ENCODE results near the gene H2BK1. TPM values are rescaled to one million over a fixed set of nuclear protein-coding genes. Genes with fewer than 3 reads are reported as not detected.
A peak's percentile ranks its signal among the peaks of the same experiment; 100 is the strongest.

Gene H2BK1
- total RNA-seq, 1 donor from 2014 or later = not detected

GRCh38 chr7:151245360-151246101 lies 35.2 kb upstream of the H2BK1 start:
- DNase-seq (ENCODE audit: low read depth in 2 of 2) = peak; percentile 11 to 40

DNA sequence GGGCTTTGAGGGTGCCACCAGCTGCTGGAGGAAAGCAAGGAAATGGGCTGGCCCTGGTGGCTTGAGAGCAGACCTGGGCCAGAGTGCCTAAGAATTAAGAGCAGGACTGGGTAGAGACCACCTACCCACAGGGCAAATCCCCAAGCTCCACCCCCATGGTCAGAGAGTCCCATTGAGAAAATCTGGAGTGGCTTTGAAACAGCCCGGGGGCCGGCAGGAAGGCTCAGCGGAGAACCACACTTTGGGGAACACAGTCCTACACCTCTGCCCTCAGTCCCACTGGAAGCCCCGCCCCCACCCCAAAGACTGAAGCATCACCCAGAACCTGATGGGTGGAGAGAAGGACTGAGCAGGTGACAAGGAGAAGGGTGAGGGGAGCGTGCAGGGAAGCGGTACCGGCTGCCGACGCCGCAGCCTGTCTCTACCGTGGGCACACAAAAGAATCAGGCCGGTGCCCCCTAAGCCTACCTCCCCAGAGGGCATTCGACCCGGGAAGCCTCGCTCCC lies 34.6 kb upstream of the H2BK1 start:
- no peak for DNase-seq (ENCODE audit: low read depth in 2 of 2)

DNA sequence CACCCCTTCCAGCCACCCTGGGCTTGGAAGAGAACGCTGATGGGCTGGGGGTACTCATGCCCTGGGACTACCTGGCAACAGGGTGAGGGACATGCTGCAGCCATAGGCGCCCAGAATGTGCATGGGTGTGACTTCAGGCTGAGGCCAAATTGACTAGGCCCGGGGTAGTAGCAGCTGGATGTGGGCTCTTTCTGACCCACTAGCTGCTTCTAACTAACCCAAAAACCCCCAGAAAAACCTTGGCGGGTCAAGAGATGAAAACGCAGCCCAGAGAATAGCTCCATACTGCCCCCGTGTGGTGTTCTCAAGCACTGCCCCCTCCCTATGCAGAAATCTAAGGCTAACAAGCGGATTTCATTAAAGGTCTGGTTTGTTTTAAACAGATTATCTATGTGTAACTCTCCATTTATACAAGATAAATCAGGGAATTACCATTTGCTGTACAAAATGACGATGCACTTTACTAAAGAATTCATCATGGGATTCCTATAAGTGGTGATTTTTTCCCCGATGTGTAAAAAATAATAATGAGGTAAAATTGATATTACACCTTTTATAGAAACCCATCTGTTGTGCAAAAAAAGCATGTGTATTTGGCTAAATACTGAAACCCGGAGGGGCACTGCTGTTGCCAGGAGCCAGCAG lies 34.0 kb upstream of the H2BK1 start:
- DNase-seq (ENCODE audit: low read depth in 2 of 2) = peak; percentile 57 to 66

GRCh38 chr7:151243408-151244195 lies 33.3 kb upstream of the H2BK1 start:
- DNase-seq (ENCODE audit: low read depth in 2 of 2) = no peak

GRCh38 chr7:151243045-151243349 lies 32.7 kb upstream of the H2BK1 start:
- no peak for DNase-seq (ENCODE audit: low read depth in 2 of 2)

DNA sequence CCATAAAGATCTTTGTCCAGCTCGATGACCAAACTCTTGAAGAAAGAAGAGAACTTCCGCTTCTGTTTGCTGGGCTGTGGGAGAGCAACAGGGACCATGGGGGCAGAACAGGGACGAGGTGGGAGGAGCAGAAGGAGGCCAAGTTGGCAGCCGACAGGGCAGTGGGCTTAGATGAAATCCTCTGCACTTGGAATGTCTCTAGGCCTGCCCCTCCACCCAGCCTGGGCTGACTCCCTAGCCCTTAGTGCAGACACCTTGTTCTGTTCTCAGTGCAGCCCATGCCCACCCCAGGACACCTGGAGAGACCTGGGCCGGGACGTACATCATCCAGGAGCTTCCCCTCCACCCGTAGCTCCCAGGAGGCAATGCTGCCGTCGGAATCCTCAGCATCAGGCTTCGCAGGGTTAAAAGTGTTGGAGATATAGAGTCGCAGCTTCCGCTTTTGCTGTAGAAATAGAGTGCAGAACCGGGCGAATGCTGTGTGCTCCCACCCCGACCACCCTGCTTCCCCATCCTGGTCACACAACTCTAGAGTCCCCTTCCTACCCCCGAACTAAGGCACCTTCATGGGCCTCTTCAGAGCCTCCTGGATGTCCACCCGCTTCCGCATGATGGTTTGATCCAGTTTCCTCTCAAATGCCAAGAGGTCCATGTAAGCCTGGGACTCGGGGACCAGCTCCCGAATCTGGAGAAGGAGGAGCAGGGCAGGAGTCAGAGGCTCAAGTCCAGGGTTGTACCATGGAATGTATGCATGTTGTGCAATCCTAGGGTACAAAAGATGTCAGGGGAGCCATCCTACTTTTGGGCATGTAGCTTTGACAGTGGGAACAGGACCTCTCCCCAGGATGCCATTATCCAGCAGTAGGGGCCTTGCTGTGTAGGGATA lies 32.1 kb upstream of the H2BK1 start:
- no peak for DNase-seq (ENCODE audit: low read depth in 2 of 2)

DNA sequence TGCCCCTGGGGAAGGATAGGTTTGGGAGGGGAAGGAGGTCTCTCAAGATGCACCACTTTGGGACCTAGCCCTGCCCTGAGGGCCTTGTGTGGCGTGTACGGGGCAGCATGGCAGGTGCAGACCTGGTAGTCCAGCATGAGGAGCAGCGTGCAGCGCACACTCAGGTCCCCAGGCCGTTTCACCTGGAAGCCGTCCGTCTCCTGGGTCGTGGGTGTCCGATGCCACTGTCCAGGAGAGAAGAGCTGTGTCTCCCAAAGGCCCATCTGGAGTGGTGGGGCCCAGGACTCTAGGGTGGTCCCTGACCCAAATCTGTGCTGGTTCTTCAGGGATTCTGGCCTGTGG lies 31.4 kb upstream of the H2BK1 start:
- DNase-seq (ENCODE audit: low read depth in 2 of 2) = no peak

GRCh38 chr7:151240942-151241754 lies 30.9 kb upstream of the H2BK1 start:
- DNase-seq (ENCODE audit: low read depth in 2 of 2) = no peak

DNA sequence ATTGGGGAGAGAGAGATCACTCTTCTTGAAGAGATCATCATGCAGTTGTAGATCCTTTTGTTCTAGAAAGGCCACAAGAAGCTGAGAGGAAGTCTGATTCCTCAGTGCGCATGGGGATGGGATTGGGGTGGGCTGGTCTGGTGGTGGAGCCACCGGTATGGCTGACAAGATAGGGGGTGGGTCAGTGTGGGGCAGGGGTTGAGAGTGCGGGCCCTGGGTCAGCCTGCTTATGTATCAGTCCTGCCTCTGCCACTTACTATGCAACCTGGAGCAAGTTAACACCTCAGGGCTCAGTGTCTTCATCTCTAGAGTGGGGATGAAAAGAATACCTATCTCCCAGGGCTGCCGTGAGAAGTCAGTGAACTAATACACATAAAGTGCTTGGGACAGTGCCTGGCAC lies 30.2 kb upstream of the H2BK1 start:
- no peak for DNase-seq (ENCODE audit: low read depth in 2 of 2)

DNA sequence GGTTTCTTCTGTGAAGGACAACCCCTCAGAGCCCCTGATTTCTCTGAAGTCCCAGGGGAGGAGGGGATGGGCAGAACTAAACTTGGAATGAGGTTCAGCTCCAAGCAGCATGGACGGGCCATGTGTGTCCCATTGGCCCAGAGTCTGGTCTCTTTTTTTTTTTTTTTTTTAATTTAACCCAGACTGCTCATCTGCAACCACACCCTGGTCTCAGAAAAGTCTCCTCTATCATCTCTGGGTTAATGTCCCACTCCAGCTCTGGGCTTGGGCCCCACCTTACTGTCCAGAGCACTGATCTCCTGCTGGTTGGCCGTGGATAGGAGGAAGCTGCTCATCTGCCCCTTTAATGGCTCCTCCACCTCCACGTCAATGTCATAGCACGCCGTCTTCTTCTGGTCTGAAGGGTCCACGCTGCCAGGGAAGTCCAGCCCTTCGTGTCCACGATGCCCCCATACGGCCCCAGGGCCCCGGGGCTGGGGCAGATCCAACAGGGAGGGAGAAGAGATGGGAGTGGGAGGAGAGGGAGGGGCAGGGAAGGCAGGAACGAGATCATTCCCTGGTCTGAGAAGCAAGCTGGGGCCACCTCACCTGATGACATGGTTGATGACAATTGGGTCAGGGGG lies 29.7 kb upstream of the H2BK1 start:
- DNase-seq (ENCODE audit: low read depth in 2 of 2) = no peak

DNA sequence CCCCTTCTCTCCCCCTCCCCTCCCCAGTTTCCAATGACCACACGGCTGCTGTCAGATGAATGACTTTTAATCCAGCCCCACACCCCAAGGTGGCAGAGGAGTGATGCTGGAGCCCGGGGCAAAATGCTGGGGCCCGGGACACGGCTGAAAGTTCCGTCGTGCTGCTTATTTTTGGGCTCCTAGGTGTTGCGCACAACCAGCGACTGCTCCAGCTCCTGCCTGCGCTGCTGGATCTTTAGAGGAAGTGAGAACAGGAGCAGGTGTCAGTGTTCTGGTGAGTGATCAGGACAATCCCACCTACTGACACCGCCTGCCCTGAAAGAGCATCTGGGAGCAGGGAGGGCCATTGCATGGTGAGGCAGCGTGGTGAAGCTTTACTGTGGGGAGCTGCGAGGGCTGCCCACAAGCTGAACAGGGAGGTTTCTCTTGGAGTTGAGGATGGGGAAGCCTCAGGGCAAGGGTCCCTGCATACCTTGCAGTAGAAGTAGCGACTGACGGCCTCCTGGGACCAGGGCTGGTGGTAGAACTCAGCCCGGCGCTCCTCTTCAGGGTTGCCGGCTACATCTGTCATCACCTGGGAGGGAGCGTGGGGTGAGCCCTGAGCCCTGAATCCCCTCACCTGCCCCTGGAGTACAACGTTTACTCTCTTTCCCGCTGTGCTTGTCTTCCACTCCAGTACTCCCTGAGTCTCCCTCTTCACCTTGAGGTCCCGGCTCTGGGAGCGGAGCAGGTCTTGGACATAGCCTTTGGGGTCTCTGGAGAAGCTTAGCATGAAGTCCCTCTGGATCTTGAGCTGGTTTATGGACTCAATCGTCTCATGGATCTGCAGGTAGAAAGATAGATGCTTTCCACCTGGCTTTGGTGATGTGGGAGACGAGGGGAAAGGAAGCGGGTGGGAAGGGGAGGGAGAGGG lies 28.9 kb upstream of the H2BK1 start:
- no peak for DNase-seq (ENCODE audit: low read depth in 2 of 2)

DNA sequence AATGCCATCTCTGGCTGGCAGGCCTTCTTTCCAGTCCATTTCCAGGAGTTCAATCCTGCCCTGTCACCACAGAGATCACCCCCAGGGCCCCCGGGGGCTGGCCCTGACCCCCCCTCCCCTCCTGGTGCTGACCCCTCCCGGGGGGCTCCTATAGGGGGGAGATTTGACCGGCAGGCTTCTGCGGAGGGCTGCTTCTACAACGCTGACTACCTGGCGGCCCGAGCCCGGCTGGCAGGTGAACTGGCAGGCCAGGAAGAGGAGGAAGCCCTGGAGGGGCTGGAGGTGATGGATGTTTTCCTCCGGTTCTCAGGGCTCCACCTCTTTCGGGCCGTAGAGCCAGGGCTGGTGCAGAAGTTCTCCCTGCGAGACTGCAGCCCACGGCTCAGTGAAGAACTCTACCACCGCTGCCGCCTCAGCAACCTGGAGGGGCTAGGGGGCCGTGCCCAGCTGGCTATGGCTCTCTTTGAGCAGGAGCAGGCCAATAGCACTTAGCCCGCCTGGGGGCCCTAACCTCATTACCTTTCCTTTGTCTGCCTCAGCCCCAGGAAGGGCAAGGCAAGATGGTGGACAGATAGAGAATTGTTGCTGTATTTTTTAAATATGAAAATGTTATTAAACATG lies 28.0 kb upstream of the H2BK1 start:
- no peak for DNase-seq (ENCODE audit: low read depth in 2 of 2)

DNA sequence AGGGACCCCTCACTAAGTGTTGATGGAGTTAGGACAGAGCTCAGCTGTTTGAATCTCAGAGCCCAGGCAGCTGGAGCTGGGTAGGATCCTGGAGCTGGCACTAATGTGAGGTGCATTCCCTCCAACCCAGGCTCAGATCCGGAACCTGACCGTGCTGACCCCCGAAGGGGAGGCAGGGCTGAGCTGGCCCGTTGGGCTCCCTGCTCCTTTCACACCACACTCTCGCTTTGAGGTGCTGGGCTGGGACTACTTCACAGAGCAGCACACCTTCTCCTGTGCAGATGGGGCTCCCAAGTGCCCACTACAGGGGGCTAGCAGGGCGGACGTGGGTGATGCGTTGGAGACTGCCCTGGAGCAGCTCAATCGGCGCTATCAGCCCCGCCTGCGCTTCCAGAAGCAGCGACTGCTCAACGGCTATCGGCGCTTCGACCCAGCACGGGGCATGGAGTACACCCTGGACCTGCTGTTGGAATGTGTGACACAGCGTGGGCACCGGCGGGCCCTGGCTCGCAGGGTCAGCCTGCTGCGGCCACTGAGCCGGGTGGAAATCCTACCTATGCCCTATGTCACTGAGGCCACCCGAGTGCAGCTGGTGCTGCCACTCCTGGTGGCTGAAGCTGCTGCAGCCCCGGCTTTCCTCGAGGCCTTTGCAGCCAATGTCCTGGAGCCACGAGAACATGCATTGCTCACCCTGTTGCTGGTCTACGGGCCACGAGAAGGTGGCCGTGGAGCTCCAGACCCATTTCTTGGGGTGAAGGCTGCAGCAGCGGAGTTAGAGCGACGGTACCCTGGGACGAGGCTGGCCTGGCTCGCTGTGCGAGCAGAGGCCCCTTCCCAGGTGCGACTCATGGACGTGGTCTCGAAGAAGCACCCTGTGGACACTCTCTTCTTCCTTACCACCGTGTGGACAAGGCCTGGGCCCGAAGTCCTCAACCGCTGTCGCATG lies 27.2 kb upstream of the H2BK1 start:
- no peak for DNase-seq (ENCODE audit: low read depth in 2 of 2)

GRCh38 chr7:151236406-151236805 lies 26.1 kb upstream of the H2BK1 start:
- no peak for DNase-seq (ENCODE audit: low read depth in 2 of 2)

DNA sequence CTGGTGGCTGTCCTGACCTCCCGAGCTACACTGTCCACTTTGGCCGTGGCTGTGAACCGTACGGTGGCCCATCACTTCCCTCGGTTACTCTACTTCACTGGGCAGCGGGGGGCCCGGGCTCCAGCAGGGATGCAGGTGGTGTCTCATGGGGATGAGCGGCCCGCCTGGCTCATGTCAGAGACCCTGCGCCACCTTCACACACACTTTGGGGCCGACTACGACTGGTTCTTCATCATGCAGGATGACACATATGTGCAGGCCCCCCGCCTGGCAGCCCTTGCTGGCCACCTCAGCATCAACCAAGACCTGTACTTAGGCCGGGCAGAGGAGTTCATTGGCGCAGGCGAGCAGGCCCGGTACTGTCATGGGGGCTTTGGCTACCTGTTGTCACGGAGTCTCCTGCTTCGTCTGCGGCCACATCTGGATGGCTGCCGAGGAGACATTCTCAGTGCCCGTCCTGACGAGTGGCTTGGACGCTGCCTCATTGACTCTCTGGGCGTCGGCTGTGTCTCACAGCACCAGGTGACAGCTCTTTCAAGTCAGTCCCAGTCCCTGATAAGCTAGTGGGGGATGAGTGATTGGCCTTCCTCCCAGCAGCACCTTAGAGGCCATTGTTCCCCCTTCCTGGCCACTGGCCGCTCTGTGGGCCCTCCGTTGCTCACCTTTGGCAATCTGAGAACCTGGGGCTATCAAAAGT lies 25.0 kb upstream of the H2BK1 start:
- DNase-seq (ENCODE audit: low read depth in 2 of 2) = no peak

GRCh38 chr7:151233804-151234203 lies 23.5 kb upstream of the H2BK1 start:
- no peak for DNase-seq (ENCODE audit: low read depth in 2 of 2)

All from lung microvascular endothelial cell (primary cell).